ENCODE data around the gene GFOD1. TPM values are rescaled to one million over a fixed set of nuclear protein-coding genes. Genes with fewer than 3 reads are reported as not detected.
A peak's percentile ranks its signal among the peaks of the same experiment; 100 is the strongest.

Gene GFOD1
- total and polyA plus RNA-seq, 8 donors = 1.4 to 2.7 (median 2.1) TPM

DNA sequence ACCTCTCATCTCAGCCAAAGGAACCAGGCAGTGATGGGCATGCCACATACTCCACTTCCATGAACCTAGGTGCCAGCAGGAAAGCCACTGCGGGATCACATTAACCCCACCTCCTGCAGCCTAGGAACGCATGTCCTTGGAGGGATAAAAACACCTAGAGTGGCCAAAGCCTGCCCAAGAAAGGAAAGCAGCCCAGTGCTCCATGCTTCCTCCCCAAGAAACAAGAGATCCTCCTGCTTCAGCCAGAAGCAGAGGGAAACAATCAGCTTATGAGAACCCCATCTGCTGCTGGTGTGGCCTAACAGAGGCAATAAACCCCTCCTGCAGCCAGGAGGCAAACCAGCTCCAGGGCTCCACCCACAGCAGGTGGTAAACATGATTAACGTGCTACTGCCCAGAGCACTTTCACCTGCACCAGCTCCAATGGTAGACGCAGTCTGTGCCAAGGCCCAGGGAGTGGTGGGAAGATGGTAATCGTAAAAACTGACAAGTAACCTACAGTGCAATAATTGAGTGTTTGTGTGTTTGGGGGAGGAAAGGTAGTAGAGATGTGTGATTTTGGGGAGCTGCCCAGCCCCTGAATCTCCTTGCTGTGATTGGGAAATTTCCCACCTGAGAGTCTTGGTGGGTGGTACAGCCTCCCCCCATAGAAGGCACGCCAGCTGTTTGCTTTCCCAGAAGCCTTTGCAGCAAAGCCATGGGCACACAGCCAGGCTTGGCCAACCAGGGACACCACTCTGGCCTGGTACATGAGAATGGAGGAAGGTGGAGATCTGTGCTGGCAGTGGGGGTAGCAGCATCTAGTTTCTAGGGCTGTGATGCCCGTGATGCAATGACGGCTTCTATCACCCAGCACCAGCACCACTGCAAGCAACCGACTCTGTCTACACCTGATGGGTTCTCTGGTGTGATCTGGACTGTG, 108.5 kb downstream of the GFOD1 start:
- H3K27ac ChIP-seq = no peak overlapping the region
- 33 to 34% methylated on average over 9 of the region's 9 CpGs for WGBS, 2 donors
- intact Hi-C loops (cut with DNase I) = no loop called here
- H3K4me1 ChIP-seq = peaks cover 0 to 8% (median 4%) of the 10 kb centered on the region in 3 donors
- FAIRE-seq = no peak
- peak; percentile 67 to 88 (median 86) for ATAC-seq
- H3K4me3 ChIP-seq = no peak overlapping the region
- H3K27me3 ChIP-seq = no peaks in the 10 kb centered on the region
- H3K36me3 ChIP-seq = no peaks in the 10 kb centered on the region
- DNase-seq = peak in 4 of 6 donors; percentile 59 to 72 (median 63)
- no peaks in the 10 kb centered on the region for H3K9me3 ChIP-seq
- TF ChIP-seq, protein P1, sequence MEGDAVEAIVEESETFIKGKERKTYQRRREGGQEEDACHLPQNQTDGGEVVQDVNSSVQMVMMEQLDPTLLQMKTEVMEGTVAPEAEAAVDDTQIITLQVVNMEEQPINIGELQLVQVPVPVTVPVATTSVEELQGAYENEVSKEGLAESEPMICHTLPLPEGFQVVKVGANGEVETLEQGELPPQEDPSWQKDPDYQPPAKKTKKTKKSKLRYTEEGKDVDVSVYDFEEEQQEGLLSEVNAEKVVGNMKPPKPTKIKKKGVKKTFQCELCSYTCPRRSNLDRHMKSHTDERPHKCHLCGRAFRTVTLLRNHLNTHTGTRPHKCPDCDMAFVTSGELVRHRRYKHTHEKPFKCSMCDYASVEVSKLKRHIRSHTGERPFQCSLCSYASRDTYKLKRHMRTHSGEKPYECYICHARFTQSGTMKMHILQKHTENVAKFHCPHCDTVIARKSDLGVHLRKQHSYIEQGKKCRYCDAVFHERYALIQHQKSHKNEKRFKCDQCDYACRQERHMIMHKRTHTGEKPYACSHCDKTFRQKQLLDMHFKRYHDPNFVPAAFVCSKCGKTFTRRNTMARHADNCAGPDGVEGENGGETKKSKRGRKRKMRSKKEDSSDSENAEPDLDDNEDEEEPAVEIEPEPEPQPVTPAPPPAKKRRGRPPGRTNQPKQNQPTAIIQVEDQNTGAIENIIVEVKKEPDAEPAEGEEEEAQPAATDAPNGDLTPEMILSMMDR (IDR thresholded peaks at IDR 0.05) = no peak

DNA sequence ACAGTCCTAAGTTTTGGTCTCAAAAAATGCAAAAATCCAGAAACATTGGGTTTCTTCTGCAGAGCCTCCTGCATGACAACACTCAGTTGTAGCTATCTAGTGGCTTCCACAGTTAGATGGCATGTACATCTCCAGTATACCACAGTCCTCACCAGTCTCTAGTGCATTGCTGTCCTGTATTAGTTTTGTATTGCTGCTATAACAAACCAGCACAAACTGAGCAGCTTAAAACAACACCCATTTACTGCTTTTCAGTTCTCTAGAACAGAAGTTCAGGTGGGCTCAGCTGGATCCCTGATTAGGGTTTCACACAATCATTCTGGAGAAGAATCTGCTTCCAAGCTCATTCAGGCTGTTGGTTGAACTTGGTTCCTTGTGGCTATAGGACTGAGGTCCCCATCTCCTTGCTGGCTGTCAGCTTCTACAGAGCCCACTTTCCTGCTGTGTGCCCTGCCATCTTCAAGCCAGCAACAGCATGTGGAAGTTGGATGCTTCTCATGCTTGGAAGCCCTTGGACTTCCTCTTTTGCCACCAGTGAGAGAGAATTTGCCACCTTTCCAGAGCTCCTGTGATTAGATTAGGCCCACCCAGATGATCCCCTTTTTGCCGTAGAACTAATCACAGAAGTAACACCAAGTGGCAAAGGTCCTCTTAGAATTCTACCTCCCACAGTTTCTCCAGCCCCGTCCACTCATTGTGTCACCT, 110.2 kb downstream of the GFOD1 start:
- Histone ChIP-seq H3K4me3 (no peak overlapping the region), H3K4me1 (peaks cover 0 to 4% (median 0%) of the 10 kb centered on the region in 3 donors), H3K27ac (no peak overlapping the region), H3K27me3 (no peaks in the 10 kb centered on the region), H3K36me3 (no peaks in the 10 kb centered on the region), H3K9me3 (no peaks in the 10 kb centered on the region)
- intact Hi-C loops (cut with DNase I) = no loop called here
- DNase-seq (no peak), FAIRE-seq (no peak), ATAC-seq (no peak)
- WGBS, 2 donors = 96 to 100% methylated on average over 2 of the region's 2 CpGs
- TF ChIP-seq, protein P1 (IDR thresholded peaks at IDR 0.05) = no peak

DNA sequence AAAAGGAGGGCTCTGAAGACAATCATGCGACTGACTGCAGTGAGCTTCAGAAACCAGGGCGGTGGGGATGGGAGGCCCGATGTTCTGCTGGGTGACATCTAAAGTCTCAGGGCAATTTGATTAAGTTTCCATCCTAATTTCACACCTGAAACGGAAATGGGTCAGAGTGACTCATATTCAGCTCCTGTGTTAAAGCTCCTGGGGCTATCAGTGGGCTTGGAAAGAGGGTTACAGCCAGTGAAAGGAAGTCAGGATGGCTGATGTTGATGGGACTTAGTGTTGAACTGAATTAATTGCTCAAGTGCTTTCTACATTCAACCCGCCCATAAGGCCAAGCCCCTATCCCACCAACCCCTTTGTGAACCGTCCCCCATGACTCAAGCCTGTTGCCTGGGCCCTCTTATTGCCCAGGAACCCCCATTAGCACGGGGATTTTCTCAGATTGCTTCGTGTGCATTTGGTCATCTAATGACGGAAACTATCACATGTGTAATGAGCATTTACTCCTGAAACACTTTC, 112.0 kb downstream of the GFOD1 start:
- Histone ChIP-seq H3K27ac (no peak overlapping the region), H3K9me3 (no peaks in the 10 kb centered on the region), H3K4me3 (no peak overlapping the region), H3K27me3 (no peaks in the 10 kb centered on the region), H3K36me3 (no peaks in the 10 kb centered on the region), H3K4me1 (peaks cover 0 to 4% (median 0%) of the 10 kb centered on the region in 3 donors)
- no peak for DNase-seq
- no peak for FAIRE-seq
- ATAC-seq = no peak
- intact Hi-C loops (cut with DNase I) = no loop called here
- WGBS, 2 donors = 82 to 83% methylated on average over 9 of the region's 9 CpGs
- TF ChIP-seq, protein P1 (IDR thresholded peaks at IDR 0.05) = no peak

DNA sequence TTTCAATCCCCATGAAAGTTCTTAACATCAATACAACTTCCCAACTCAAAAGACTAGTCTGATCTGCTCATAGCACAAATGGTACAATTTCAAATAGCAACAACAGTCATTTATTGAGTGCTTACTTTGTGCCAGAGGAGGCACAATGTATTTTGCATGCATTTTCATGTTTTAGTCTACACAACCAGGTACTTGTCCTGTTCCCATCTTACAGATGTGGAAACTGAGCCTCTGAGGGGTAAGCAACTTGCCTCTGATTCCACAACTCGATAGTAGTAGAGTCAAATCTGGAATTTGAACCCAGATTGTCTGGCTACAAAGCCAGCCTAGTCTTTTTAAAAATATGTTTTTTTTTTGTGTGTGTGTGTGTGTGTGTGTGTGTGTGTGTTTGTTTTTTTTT, 113.5 kb downstream of the GFOD1 start:
- intact Hi-C loops (cut with DNase I) = no loop called here
- TF ChIP-seq, protein P1 (IDR thresholded peaks at IDR 0.05) = no peak
- ATAC-seq = no peak
- DNase-seq = no peak
- FAIRE-seq = no peak
- Histone ChIP-seq H3K27me3 (no peaks in the 10 kb centered on the region), H3K4me3 (no peak overlapping the region), H3K9me3 (no peaks in the 10 kb centered on the region), H3K4me1 (peaks cover 0 to 1% (median 0%) of the 10 kb centered on the region in 3 donors), H3K36me3 (no peaks in the 10 kb centered on the region), H3K27ac (no peak overlapping the region)
- WGBS, 2 donors = 93% methylated on average over 1 of the region's 1 CpG
